ENCODE results near the gene INAFM2.

The INAFM2 gene

GRCh38 chr15:40307421-40308211, 15.9 kb upstream of the INAFM2 start, which contains the start of gene PLCB2:
Gene PLCB2, minus strand, starts transcription at chr15:40307935. Its CDS starts 263 bp downstream, at chr15:40307672.
- no peak for DNase-seq

GRCh38 chr15:40309344-40309862, 14.1 kb upstream of the INAFM2 start:
- no peak for DNase-seq

GRCh38 chr15:40310001-40310959, 13.2 kb upstream of the INAFM2 start:
- peak; percentile 75 for DNase-seq

DNA sequence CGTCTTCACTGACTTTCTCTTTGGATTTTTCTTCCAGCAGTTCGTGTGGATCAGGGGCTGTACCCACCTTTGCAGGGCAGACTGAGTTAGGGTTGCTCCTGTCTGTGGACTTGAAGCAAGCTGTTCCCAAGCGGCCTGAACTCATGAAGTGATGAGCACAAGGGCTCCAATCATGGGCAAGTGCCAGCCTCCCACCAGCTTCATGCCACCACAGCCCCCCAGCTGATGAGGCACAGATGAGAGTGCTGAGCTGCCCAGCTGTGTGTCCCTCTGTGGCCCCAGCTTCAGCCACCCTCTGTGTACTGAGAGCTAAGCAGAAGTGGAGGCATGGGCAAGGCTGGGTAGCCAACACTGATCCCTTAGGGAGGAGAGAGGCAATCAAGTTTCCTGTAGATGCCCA, 12.5 kb upstream of the INAFM2 start:
- DNase-seq, result no peak

DNA sequence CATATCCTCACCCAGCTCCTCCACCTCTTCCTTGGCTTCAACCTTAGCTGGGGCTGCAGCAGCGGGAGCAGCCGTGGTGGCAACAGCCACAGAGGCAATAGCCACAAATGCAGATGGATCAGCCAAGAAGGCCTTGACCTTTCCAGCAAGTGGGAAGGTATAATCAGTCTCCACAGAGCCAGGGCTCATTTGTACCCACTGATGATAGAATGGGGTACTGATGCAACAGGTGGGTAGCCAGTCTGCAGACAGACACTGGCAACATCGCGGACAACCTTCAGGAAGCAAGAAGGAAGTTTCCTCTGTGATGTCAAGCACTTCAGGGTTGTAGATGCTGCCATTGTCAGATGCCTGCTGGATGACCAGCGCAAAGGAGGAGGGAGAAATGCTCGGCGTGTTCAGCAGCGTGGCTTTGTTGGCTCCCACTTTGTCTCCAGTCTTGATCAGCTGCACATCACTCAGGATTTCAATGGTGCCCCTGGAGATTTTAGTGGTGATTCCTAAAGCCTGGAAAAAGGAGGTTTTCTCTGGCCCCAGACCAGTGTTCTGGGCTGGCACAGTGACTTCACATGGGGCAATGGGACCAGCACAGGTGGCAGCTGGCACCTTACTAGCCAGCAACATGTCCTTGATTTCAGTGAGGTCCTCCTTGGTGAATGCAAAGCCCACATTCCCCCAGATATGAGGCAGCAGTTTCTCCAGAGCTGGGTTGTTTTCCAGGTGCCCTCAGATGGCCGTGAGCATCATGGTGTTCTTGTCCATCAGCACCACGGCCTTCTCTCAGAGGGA, 10.9 kb upstream of the INAFM2 start:
- no peak for DNase-seq

DNA sequence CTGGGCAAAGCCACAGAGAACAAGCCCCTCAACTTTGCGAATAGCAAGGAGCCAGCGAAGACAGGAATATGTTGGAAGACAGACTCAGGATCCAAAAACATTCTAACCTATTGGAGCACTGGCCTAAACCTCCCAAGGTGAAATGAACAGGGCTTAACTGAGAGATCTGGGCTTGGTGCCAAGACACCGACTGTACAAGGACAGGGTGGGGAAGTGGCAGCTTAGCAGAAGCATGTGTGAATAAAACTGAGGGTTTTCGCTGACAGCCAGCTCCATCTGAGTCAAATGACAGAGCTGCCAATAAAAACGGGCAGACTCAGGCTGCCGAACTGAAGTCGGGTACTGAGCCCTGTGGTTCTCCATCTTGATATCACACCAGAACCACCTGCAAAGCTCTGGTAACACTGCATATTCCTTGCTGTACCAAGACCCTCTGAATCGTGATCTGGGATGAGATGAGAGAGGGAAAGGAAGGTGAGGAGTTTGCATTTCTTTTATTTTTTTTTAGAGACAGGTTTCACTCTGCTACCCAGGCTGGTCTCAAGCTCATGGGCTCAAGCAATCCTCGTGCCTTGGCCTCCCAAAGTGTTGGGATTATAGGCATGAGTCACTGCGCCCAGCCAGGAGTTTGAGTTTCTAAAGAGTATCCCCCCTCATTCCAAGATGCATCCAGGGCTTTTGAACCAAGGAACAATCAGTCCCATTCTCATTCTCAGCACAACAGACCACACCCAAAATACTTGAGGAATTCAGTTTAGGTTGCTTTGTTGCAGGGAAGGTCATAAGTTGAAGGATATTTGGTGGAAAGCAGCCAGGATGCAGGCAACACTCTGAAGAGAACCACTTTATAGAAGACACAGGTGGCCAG, 9.7 kb upstream of the INAFM2 start:
- no peak for DNase-seq

GRCh38 chr15:40314723-40315276, 8.7 kb upstream of the INAFM2 start:
- DNase-seq, result no peak

- no peak for DNase-seq
Measured at GRCh38 chr15:40316931-40317330, 6.6 kb upstream of the INAFM2 start.

DNA sequence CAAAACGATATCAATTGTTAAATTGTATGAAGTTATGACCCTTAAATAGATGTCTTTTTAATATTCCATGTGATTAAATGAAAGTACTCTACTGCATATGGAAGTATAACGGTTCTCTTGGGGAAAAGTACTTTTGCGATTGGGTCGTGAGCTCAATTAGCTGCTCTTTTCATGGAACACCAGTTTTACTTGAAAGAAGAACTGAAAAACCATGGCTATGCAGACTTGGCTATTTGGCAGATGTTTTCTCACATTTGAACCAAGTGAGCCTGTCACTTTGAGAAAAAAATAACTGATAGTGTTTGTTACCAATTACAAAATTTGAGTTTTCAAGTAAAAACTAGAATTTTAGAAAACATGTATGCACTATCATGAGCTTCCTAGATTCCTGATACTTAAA, 5.9 kb upstream of the INAFM2 start:
- no peak for DNase-seq

GRCh38 chr15:40320409-40320808, 3.1 kb upstream of the INAFM2 start:
- DNase-seq, result no peak

- peak; percentile 68 for DNase-seq
Measured at GRCh38 chr15:40320931-40321371, 2.5 kb upstream of the INAFM2 start.

GRCh38 chr15:40322531-40323238, 807 bp upstream of the INAFM2 start:
- DNase-seq, result no peak

- DNase-seq, result peak; percentile 65
Measured at GRCh38 chr15:40323953-40324937, 753 bp downstream of the INAFM2 start.

DNA sequence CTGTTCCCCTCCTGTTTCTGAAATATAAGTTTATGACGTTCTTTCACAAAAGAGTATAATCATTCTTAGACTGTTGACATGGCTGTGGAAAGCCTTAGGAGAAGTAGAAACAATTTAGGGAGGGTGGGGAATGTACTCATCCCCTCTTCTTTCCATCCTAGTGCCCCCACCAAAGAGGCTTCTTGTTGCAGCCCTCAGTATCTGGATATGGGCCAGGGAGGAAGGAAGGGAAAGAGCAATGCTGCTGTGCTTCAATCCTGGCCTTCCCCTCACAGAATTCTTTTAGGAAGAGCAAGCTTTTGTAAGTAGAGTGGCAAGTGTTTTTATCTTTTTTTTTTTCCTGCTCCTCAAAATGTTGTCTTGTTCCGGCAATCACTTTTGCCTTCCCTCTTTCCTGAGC, 1.7 kb downstream of the INAFM2 start:
- no peak for DNase-seq

- no peak for DNase-seq
Measured at GRCh38 chr15:40325700-40326099, 2.2 kb downstream of the INAFM2 start.

DNA sequence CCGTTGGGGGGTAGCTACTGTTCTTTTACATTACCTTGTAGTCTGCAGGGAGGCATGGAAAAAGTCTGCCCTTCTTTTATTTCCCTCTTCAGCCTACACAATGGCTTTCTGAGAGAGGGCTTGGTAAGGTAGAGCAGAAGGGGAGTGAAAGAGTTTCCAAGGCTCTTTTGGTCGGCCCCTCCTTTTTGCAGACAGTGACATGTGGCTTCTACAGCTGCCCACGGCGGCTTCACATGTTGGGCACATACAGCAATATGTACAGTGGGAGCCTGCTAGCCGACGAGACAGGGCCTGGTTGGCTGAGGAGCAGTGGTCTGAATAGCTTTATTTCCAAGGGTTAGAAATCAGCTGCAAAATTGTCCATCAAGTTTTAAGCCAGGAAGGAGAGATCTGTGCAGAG, 4.0 kb downstream of the INAFM2 start:
- peak; percentile 25 for DNase-seq

DNA sequence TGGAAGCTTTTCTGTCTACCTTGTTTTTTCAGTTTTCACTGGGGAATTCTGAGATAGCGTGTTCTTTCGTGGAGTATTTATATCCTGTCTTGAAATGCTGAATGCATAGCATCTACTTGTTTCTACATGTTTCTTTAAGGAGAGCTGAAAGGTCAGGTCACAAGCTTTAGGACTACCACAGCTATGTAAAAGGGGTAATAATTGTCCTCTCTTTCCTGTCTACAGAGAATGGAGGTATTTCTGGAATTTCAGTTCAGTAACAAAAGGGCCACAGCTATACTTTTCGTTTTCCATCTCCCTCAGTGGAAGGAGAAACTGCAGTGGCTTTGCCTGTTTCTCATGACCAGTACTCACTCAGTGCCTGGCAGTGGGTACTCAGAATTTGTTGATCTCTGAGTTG, 4.7 kb downstream of the INAFM2 start:
- DNase-seq, result no peak

GRCh38 chr15:40328751-40329150, 5.3 kb downstream of the INAFM2 start:
- DNase-seq, result no peak

GRCh38 chr15:40329804-40330203, 6.3 kb downstream of the INAFM2 start:
- no peak for DNase-seq

All from retina (tissue), 1 donor.